GM12891 (cell line): Measurements from ENCODE around the gene SLC22A8.

ENCODE experiments used
- POLR2AphosphoS5 ChIP-seq: IDR thresholded peaks from 2 replicates; pipeline ENCODE4 v1.6.1; 2011; ENCODE audit warnings: low read depth, low read length, control low read depth
- TAF1 ChIP-seq: IDR thresholded peaks from 2 replicates; pipeline ENCODE4 v1.6.1; 2011; ENCODE audit warnings: low read depth, low read length, control low read depth

DNA sequence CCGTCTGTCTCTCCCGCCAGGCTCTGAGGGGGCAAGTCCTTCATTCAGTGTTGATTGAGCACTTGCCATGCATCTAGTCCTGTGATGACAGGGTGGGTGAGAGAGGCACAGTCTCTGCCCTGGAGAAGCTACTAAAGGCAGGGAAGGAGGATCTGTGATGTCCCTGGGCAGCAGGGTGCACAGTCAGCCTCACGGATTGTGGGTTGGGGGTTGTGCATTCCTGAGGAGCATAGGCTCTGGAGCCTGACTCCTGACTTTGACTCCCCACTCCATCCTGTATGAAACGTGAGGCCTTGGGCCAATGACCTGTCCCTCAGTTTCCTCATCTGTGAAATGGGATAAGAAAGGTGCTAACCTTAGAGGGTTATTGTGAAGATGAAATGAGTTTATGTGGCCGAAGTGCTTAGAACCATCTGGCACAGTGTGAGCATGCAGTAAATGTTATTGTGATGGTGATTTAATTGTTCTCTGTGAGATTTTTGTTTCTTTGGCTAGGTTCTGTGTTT is 4.7 kb downstream of the SLC22A8 start:
- no peak for TF ChIP-seq POLR2AphosphoS5
- no peak for TF ChIP-seq TAF1
